Uterus (tissue), 2 donors: ENCODE results near the gene ACSS1.

Source experiments
- CTCF ChIP-seq, 4 experiments: fragments of 200-600 bp in 2 of 4; fragments of 450-650 bp in 2 of 4; sonication (generic) in 2 of 4; IDR thresholded peaks; one replicate each; pipeline ENCODE4 v1.5.1; 2016 to 2019; ENCODE audit warnings: antibody characterized with exemption in 4 of 4, mild to moderate bottlenecking in 2 of 4, moderate library complexity in 1 of 4
- POLR2A ChIP-seq, 2 donors: fragments of 450-650 bp; IDR thresholded peaks; one replicate each; pipeline ENCODE4 v1.6.1; 2016; ENCODE audit warnings: antibody characterized with exemption in 2 of 2, mild to moderate bottlenecking in 1 of 2, moderate library complexity in 1 of 2

GRCh38 chr20:25061821-25062530, 4.0 kb upstream of the ACSS1 start:
- TF ChIP-seq POLR2A (IDR thresholded peaks at IDR 0.05) (no peak), CTCF (IDR thresholded peaks at IDR 0.05) (no peak)
